Muscle layer of duodenum (tissue), 2 donors: ENCODE data around the gene HHATL.

ENCODE experiments used
- H3K27ac ChIP-seq: one replicate; pipeline ENCODE4 v1.7.0; 2013; ENCODE audit warnings: mild to moderate bottlenecking, low read length
- H3K27me3 ChIP-seq: one replicate; pipeline ENCODE4 v1.7.0; 2013; ENCODE audit warnings: low read depth, mild to moderate bottlenecking, control low read depth, low read length
- H3K36me3 ChIP-seq, 2 donors: one replicate each; pipeline ENCODE4 v1.7.0; 2013; ENCODE audit warnings: low read length in 2 of 2, control low read depth in 1 of 2, mild to moderate bottlenecking in 1 of 2; ENCODE audit not compliant: insufficient read depth in 2 of 2, control insufficient read depth in 1 of 2
- H3K4me1 ChIP-seq, 2 donors: one replicate each; pipeline ENCODE4 v1.7.0; 2013; ENCODE audit warnings: low read length in 2 of 2, mild to moderate bottlenecking in 2 of 2, control low read depth in 1 of 2, moderate library complexity in 1 of 2; ENCODE audit not compliant: insufficient read depth in 2 of 2, control insufficient read depth in 1 of 2
- H3K4me3 ChIP-seq, 2 donors: one replicate each; pipeline ENCODE4 v1.7.0; 2013; ENCODE audit warnings: low read length in 2 of 2, low read depth in 1 of 2, mild to moderate bottlenecking in 1 of 2
- H3K9me3 ChIP-seq, 2 donors: one replicate each; pipeline ENCODE4 v1.7.0; 2013; ENCODE audit warnings: low read length in 2 of 2, control low read depth in 1 of 2, mild to moderate bottlenecking in 1 of 2; ENCODE audit not compliant: control insufficient read depth in 1 of 2
- donor health status: healthy.

The HHATL gene

GRCh38 chr3:42702066-42702951 lies at the start of gene HHATL:
Gene HHATL (minus strand): TSS chr3:42702798. CDS start chr3:42700826, 1,972 bp downstream.
- Histone ChIP-seq H3K9me3 (no peaks in the 10 kb centered on the region), H3K4me1 (no peaks in the 10 kb centered on the region), H3K4me3 (no peak within 1 kb of the TSS), H3K27me3 (no peaks in the 10 kb centered on the region), H3K27ac (no peak within 1 kb of the TSS), H3K36me3 (no peaks in the 10 kb centered on the region)

- Histone ChIP-seq H3K36me3 (no peaks in the 10 kb centered on the region), H3K9me3 (no peaks in the 10 kb centered on the region), H3K27me3 (no peaks in the 10 kb centered on the region), H3K4me3 (no peak overlapping the region), H3K27ac (no peak overlapping the region), H3K4me1 (peaks cover 2 to 25% of the 10 kb centered on the region in 2 donors)
Observed at GRCh38 chr3:42751609-42752008, 49.0 kb upstream of the HHATL start.

- Histone ChIP-seq H3K9me3 (no peaks in the 10 kb centered on the region), H3K27ac (no peak overlapping the region)
Observed at GRCh38 chr3:42750834-42751233, 48.2 kb upstream of the HHATL start.

GRCh38 chr3:42749753-42750231 lies 47.2 kb upstream of the HHATL start:
- Histone ChIP-seq H3K27ac (no peak overlapping the region), H3K4me1 (peaks cover 9 to 43% of the 10 kb centered on the region in 2 donors), H3K9me3 (no peaks in the 10 kb centered on the region), H3K4me3 (no peak overlapping the region), H3K36me3 (no peaks in the 10 kb centered on the region), H3K27me3 (no peaks in the 10 kb centered on the region)

More at GRCh38 chr3:42750834-42751233, 48.2 kb upstream of the HHATL start:
- H3K4me1 ChIP-seq = peaks cover 9 to 33% of the 10 kb centered on the region in 2 donors
- no peaks in the 10 kb centered on the region for H3K27me3 ChIP-seq
- H3K4me3 ChIP-seq = no peak overlapping the region
- no peaks in the 10 kb centered on the region for H3K36me3 ChIP-seq

GRCh38 chr3:42749025-42749752 lies 46.6 kb upstream of the HHATL start:
- Histone ChIP-seq H3K27me3 (no peaks in the 10 kb centered on the region), H3K4me1 (peaks cover 9 to 43% of the 10 kb centered on the region in 2 donors), H3K27ac (no peak overlapping the region), H3K9me3 (no peaks in the 10 kb centered on the region), H3K4me3 (no peak overlapping the region), H3K36me3 (no peaks in the 10 kb centered on the region)

GRCh38 chr3:42747581-42747980 lies 45.0 kb upstream of the HHATL start:
- Histone ChIP-seq H3K27me3 (no peaks in the 10 kb centered on the region), H3K4me1 (peaks cover 9 to 43% of the 10 kb centered on the region in 2 donors), H3K4me3 (no peak overlapping the region), H3K27ac (no peak overlapping the region), H3K36me3 (no peaks in the 10 kb centered on the region), H3K9me3 (no peaks in the 10 kb centered on the region)

GRCh38 chr3:42746455-42747450 lies 44.2 kb upstream of the HHATL start:
- H3K36me3 ChIP-seq = no peaks in the 10 kb centered on the region
- no peak overlapping the region for H3K4me3 ChIP-seq
- H3K9me3 ChIP-seq = no peaks in the 10 kb centered on the region
- no peaks in the 10 kb centered on the region for H3K27me3 ChIP-seq
- no peak overlapping the region for H3K27ac ChIP-seq
- peaks cover 9 to 43% of the 10 kb centered on the region in 2 donors for H3K4me1 ChIP-seq

GRCh38 chr3:42745776-42746454 lies 43.3 kb upstream of the HHATL start:
- Histone ChIP-seq H3K27me3 (no peaks in the 10 kb centered on the region), H3K27ac (no peak overlapping the region), H3K4me3 (no peak overlapping the region), H3K9me3 (no peaks in the 10 kb centered on the region), H3K36me3 (no peaks in the 10 kb centered on the region), H3K4me1 (peaks cover 9 to 43% of the 10 kb centered on the region in 2 donors)

- no peak overlapping the region for H3K27ac ChIP-seq
- no peaks in the 10 kb centered on the region for H3K36me3 ChIP-seq
- H3K27me3 ChIP-seq = no peaks in the 10 kb centered on the region
- no peaks in the 10 kb centered on the region for H3K9me3 ChIP-seq
- H3K4me3 ChIP-seq = no peak overlapping the region
- peaks cover 9 to 43% of the 10 kb centered on the region in 2 donors for H3K4me1 ChIP-seq
Observed at GRCh38 chr3:42745291-42745745, 42.7 kb upstream of the HHATL start.
